Stomach (tissue), 4 donors: ENCODE measurements around the gene NKIRAS2.

Experiments
- EP300 ChIP-seq: sonication (generic); formaldehyde crosslinking; IDR thresholded peaks from one replicate; pipeline ENCODE4 v1.6.1; 2017; ENCODE audit warnings: antibody characterized with exemption
- POLR2A ChIP-seq, 4 donors: fragments of 450-650 bp; IDR thresholded peaks; one replicate each; pipeline ENCODE4 v1.6.1; 2016; ENCODE audit warnings: antibody characterized with exemption in 4 of 4, control low read depth in 2 of 4, mild to moderate bottlenecking in 1 of 4, moderate library complexity in 1 of 4
- TF ChIP-seq, protein P1 (sequence below), 7 experiments: fragments of 450-650 bp in 4 of 7; fragments of 200-600 bp in 3 of 7; sonication (generic) in 3 of 7; IDR thresholded peaks; one replicate each; pipeline ENCODE4 v1.5.1; 2016 to 2019; ENCODE audit warnings: antibody characterized with exemption in 7 of 7, control low read depth in 2 of 7, mild to moderate bottlenecking in 1 of 7

DNA sequence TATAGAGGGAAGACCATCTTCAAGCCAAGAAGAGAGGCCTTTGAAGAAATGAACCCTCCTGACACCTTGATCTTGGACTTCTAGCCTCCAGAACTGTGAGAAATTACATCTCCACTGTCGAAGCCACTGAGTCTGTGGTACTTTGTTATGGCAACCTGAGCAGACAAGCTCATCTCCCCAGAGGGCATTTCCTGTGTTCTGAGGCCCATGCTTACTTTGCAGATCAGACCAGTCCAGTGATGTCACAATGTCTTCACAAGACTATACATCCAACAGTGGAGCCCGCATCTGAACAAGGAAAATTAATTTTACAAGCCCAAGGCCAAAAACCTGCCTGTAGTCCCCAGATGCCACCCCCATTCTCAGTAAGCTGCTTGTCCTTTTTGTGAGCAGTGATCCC lies 45.3 kb downstream of the NKIRAS2 start:
- TF ChIP-seq, protein P1, sequence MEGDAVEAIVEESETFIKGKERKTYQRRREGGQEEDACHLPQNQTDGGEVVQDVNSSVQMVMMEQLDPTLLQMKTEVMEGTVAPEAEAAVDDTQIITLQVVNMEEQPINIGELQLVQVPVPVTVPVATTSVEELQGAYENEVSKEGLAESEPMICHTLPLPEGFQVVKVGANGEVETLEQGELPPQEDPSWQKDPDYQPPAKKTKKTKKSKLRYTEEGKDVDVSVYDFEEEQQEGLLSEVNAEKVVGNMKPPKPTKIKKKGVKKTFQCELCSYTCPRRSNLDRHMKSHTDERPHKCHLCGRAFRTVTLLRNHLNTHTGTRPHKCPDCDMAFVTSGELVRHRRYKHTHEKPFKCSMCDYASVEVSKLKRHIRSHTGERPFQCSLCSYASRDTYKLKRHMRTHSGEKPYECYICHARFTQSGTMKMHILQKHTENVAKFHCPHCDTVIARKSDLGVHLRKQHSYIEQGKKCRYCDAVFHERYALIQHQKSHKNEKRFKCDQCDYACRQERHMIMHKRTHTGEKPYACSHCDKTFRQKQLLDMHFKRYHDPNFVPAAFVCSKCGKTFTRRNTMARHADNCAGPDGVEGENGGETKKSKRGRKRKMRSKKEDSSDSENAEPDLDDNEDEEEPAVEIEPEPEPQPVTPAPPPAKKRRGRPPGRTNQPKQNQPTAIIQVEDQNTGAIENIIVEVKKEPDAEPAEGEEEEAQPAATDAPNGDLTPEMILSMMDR (IDR thresholded peaks at IDR 0.05) = no peak
- TF ChIP-seq EP300 (no peak), POLR2A (IDR thresholded peaks at IDR 0.05) (no peak)
